GM03348 (cell line): ENCODE measurements around the gene KDM4C.
A peak's percentile ranks its signal among the peaks of the same experiment; 100 is the strongest.

Experiments used
- DNase-seq: peaks from one replicate; pipeline ENCODE4 v3.0.0; 2012; ENCODE audit warnings: low spot score

Gene KDM4C

DNA sequence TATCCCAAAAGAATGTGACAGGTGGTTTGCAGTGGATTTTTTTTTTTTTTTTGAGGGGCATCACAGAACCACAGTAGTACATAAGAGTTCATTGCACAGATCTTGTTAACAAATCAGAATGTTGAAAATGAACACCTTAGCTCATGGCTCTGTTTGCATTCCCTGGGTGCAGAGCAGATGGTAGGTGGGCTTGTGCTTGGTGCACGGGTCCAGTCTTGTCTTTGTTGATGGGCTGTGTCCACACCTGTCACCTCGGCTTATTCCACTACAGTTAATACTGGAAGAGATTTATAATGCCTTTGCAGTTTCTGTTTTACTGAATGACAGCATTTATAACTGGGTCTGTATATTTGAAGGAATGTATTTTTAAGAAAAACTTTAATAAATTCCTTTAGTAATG, 146.6 kb downstream of the KDM4C start:
- DNase-seq: no peak

DNA sequence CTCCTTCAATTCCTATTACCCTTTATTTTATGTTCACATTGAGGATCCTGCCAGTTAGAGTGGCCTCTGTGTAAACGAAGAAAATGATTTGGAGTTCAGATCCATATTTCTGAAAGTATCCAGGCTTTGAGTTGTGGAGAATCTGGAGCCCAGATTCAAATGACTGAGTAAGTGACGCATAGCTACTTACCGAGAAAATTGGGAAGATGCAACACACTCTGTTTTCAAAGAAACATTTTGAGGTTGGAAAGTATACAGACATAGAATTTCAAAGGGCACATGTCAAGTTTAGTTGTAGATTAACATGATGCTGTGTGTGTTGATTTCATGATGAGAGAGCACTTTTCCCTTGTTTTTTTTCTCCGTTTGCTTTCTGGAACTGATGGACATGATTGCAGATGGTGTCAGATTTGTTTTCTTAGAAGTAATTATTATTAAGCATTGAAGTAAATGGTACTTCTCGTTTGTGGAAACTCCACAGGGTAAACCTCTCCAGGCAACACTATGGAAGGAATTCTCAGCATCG, 148.1 kb downstream of the KDM4C start:
- DNase-seq: no peak

GRCh38 chr9:6907772-6908381, 150.1 kb downstream of the KDM4C start:
- peak; percentile 34 for DNase-seq

DNA sequence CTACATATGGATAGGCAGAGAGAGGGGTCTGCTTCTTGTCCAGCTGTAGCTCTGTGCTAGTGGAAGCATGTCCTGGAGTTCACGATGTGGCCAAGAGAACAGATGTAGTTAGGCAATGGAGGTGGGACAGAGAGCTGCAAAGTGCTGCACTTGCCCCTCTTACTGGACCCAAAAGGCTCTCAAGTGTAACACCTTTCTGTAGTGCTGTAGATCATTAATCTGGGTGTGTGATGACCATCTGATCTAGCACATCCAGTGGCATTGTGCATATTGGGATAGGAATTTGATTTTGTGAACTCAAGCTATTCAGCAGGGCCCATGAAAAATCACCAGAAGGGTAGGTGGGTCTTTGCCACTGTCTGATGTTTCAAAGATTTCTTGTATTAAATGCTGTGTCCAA, 151.4 kb downstream of the KDM4C start:
- no peak for DNase-seq

GRCh38 chr9:6910032-6910431, 152.3 kb downstream of the KDM4C start:
- DNase-seq: peak; percentile 33

- no peak for DNase-seq
These were observed 152.7 kb downstream of the KDM4C start for GRCh38 chr9:6910497-6910896.

DNA sequence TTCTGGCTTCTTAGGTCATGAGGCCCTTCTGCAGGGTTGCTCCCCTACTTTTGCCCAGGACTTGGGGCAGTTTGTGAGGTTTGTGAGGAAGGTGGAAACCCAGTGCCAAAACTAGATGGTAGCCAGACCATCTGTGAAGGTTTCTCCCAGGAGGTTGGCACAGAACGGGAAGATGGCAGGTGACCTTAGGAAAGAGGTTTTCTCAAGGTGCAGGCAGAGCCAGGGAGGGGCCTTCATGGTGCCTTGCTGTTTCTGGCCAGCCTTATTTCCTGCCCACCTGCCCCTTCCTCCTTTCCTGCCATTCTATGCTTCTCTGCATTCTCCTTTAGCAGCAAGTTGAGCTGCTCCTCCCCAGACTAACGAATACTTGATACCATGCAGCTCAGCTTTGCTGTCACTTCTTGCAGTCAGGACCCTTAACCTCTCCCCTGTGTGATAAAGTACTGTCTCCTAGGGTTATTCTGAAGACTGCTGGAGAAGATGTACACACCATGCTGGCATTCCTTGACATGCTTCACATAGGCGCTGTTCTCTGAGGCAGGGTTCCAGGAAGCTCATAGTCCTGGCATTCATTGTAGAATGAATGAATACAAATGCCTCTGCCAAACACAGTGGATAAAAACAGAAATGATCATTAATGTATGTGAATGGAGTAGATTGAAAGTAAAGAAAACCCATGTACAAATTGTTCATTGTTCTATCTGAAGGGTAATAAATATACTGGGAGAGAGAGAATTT, 154.3 kb downstream of the KDM4C start:
- no peak for DNase-seq

GRCh38 chr9:6915635-6916034, 157.9 kb downstream of the KDM4C start:
- DNase-seq: no peak

DNA sequence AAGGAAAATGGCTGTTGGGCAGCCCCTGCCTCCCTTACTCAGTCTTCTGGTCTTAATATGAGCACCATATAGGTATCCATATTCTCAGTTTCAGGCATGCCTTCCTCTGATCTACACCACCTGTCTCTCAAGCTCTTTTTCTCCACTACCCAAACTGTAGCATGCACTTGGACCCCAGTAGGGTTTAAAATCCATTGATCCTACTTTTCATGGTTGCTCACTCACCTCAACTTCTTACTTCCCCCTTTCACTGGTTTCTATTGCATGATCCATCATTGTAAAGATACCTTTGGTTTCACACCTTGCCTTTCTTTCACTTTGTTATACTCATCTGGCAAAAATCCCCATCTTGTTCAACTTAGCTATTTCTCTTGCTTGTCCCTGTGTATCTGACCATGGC, 159.4 kb downstream of the KDM4C start:
- no peak for DNase-seq

GRCh38 chr9:6920041-6920440, 162.3 kb downstream of the KDM4C start:
- DNase-seq: no peak

DNA sequence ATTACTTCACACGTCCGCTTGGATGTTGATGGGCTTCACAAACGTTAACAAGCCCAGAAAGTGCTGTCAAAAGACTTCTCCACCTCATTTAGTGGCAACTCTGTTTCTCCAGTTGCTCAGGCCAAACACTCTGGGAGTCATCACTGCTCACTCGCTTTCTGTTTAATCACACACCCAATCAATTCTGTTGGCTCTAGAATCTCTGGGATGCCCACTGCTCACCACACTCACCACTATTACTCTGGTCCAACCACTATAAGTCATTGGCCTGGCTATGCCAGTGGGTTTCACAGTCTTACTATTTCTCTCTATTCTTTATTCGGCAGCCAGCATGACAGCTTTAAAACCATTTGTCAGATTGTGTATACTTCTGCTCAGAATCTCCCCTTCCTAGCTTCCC, 163.5 kb downstream of the KDM4C start:
- DNase-seq: no peak

GRCh38 chr9:6922124-6922676, 164.4 kb downstream of the KDM4C start:
- no peak for DNase-seq

- no peak for DNase-seq
These were observed 164.9 kb downstream of the KDM4C start for GRCh38 chr9:6922680-6923079.

DNA sequence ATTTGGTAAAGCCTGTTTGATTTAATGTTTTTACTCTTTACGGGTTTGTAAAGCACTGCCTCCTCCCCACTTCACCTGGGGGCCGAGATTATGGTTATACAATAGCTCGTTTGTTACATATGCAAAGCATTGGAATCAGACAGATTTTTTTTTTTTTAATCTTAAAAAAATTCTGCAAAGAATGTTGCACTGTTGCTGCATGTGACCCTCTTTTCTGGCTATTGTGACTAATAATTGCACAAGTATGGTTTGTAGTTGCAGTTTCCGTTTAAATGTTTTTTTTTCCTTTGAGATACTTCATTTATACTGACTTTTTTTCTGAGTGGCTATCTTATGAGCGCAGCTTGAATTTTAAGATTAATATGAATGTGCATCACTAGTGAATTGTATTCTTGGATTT, 165.3 kb downstream of the KDM4C start:
- no peak for DNase-seq

- DNase-seq: no peak
These were observed 166.4 kb downstream of the KDM4C start for GRCh38 chr9:6924149-6924548.

DNA sequence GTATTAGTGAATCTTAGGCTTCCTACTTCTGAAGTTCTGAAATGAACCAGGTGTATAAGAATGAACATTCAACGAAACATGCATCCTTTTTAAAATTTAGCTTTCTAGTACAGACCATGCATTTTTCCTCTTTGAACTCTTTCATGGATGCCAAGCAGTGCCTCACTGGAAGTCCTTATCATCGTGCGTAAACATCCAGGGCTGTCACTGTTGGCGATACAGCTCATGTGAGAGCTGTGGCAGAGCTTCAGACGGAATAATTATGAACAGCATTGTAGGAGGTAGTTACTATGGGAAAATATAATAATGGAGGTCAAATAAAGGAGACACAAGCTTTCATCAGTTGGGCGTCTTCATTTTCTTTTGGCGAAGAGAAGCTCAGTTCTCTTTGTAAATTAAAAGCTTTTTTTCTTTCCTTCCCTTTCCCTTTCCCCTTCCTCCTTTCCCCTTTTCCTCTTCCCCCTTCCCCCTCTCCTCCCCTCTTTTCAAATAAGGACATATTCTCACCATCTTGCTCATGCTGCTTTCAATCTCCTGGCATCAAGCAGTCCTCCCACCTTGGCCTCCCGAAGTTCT, 167.3 kb downstream of the KDM4C start:
- no peak for DNase-seq

DNA sequence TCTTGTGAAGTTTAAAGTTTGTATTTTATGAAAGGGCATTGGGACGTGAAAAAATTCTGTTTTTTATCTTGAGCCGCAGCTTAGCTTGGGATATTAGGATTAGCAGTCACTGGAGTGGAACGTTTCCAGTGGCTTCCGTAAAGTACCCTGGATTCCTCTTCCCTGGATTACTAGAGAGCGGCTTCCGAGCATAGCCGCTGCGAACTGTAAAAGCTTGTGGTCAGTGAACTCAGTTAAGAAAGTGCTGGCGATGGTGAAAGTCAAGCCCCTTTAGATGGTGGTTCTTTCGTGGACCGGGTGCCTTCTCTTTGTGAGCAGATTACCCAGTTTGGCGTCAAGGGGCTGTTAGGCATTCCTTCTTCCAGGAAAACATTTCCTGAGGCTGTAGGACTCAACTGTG, 168.1 kb downstream of the KDM4C start:
- no peak for DNase-seq

- no peak for DNase-seq
These were observed 168.7 kb downstream of the KDM4C start for GRCh38 chr9:6926436-6926835.

- no peak for DNase-seq
These were observed 170.1 kb downstream of the KDM4C start for GRCh38 chr9:6927838-6928237.

- no peak for DNase-seq
These were observed 171.1 kb downstream of the KDM4C start for GRCh38 chr9:6928863-6929262.

- no peak for DNase-seq
These were observed 171.9 kb downstream of the KDM4C start for GRCh38 chr9:6929441-6930215.

- peak; percentile 56 for DNase-seq
These were observed 173.1 kb downstream of the KDM4C start for GRCh38 chr9:6930827-6931226.
